Measurements from ENCODE around the gene ZBTB39.
"Not testable (repeated sequence)": the region's sequence is repeated elsewhere in the genome, so short reads cannot be mapped to it uniquely, and the experiment has no call there.

The ZBTB39 gene, protein sequence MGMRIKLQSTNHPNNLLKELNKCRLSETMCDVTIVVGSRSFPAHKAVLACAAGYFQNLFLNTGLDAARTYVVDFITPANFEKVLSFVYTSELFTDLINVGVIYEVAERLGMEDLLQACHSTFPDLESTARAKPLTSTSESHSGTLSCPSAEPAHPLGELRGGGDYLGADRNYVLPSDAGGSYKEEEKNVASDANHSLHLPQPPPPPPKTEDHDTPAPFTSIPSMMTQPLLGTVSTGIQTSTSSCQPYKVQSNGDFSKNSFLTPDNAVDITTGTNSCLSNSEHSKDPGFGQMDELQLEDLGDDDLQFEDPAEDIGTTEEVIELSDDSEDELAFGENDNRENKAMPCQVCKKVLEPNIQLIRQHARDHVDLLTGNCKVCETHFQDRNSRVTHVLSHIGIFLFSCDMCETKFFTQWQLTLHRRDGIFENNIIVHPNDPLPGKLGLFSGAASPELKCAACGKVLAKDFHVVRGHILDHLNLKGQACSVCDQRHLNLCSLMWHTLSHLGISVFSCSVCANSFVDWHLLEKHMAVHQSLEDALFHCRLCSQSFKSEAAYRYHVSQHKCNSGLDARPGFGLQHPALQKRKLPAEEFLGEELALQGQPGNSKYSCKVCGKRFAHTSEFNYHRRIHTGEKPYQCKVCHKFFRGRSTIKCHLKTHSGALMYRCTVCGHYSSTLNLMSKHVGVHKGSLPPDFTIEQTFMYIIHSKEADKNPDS

DNA sequence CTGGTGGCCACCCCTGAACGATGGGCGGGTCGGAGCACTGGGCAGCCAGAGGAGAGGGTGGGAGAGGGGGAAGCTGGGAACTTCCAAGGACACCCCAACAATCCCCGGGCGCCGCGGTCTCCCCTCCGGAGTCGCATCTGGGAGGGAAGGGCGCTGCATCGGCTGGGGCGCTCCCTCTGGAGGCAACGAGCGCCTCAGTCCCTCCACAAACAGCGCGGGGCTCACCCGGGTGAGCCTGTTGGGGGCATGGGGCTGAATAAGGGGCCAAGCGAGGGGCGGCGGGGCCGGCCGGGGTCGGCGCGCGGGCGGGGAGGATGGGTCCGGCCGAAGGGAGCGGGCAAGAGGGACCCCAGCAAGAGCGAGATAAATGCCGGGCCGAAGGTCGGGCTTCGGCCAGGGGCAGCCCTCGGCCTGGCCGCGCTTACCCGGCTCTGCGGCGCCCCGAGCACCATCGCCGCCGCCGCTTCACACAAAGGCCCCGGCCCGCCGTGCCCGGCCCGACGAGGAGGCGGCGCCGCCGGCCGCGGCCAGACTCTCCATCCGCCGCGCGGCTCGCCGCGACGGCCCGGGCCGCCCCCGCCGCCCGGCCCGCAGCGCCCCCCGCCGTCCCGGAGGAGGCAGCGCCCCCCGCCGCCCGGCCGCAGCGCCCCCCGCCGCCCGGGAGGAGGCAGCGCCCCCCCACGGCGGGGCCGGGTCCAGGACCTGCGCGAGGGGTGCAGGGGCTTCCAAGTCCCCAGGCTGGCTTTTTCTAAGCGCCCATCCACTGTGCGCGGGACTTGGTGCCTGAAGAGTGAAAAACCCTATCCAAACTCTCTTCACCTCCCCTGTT is at the start of gene ZBTB39:
Gene ZBTB39, minus strand, starts transcription at position 567 of the 829 bp plus-strand sequence. CDS start 1,629 bp downstream, outside the sequence.
- Histone ChIP-seq H3K4me3 (peak within 1 kb of the TSS; percentile 68 to 96 (median 87)), H3K27ac (peak within 1 kb of the TSS; percentile 50 to 97 (median 88))

DNA sequence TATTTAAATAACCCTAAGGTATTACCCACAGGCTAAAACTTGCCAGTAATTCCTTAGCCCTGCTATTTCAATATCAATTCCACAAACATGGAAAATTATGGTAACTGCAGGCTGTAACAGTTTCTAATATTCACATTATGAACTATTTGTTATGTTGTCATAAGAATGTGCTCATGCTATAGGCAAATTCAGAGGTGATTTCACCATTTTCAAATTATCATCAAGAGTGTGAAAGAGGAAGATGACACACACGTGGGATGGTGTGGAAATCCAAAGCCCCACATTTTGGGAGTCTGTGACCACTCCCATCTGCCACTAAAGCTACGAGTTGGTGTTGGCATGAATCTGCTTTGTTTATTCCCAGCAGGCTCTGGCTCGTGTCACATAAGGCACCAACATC is 49.5 kb upstream of the ZBTB39 start:
- peak overlapping the region in 1 of 21 experiments; percentile 12 for H3K27ac ChIP-seq

DNA sequence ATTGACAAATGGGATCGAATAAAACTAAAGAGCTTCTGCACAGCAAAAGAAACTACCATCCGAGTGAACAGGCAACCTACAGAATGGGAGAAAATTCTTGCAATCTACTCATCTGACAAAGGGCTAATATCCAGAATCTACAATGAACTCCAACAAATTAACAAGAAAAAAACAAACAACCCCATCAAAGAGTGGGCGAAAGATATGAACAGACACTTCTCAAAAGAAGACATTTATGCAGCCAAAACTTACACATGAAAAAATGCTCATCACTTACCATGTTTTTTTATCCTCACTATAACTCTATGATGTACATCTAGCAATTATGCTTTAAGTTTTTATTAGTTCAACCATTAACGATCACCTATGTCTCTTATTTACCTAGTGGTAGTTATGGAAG is 47.6 kb upstream of the ZBTB39 start:
- not testable (repeated sequence) for H3K4me3 ChIP-seq

More for the DNA sequence above, 49.5 kb upstream of the ZBTB39 start:
- H3K4me3 ChIP-seq: no peak overlapping the region

DNA sequence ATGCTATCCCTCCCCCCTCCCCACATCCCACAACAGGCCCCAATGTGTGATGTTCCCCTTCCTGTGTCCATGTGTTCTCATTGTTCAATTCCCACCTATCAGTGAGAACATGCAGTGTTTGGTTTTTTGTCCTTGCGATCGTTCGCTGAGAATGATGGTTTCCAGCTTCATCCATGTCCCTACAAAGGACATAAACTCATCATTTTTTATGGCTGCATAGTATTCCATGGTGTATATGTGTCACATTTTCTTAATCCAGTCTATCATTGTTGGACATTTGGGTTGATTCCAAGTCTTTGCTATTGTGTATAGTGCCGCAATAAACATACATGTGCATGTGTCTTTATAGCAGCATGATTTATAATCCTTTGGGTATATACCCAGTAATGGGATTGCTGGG is 46.8 kb upstream of the ZBTB39 start:
- H3K27ac ChIP-seq, H3K4me3 ChIP-seq: not testable (repeated sequence)

More for the DNA sequence above, 47.6 kb upstream of the ZBTB39 start:
- not testable (repeated sequence) for H3K27ac ChIP-seq

DNA sequence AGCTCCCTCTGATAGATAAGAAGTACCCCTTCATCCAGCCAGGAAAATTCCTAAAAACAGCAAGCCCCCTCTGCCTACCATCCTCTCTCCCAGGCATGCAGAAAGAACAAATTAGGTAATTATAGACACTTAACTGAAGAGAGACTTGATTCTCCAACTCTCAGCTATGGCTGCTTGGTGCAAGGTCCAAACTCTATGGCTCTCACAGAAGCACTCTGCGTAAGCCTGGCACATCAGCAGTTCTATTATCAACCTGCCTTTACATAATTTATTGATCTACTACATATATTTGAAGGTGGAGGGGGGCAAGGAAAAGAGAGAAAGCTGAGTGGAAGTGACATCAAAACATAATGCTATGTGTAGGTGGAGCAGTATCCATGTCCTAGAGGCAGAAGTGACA is 44.7 kb upstream of the ZBTB39 start:
- no peak overlapping the region for H3K27ac ChIP-seq
- no peak overlapping the region for H3K4me3 ChIP-seq

DNA sequence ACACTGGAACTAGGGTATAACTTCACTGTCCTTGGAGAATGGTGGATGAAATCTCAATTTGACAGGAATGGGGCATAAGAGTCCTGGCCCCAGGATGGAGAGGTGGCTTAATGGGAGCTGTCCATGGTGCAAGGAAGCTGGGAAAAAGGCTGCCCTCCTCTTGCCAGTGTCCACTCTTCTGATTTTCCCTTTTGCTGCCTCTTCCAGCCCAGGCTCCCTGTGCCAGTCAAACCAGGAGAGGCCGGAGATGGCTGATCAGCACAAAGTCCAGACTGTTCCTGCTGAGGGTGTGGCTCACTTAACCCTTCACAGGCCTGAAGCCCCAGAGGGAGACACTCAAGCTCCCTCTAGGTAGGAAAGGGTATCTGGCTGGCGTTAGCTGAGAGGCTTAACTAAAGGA is 43.5 kb upstream of the ZBTB39 start, which contains the start of gene MYO1A:
Gene MYO1A, minus strand, starts transcription at position 240 of the 400 bp plus-strand sequence. CDS start 1,806 bp downstream, outside the sequence.
- no peak within 1 kb of the TSS for H3K4me3 ChIP-seq
- H3K27ac ChIP-seq: no peak within 1 kb of the TSS

DNA sequence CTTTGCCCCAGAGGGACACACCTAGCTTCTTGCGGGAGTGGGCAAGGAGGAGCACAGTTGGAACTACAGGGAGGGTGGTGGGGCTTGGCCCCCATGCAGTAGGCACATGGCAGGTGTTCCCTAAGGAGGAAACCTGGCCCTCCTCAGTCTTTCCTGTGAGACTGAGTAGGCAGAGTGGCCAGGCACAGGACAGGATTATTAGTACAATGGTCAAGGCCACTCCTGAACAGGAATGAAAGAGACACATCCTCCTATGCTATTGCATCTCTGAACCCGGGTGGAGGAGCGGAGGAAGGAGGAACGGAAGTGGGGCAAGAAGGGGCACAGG is 42.7 kb upstream of the ZBTB39 start:
- Histone ChIP-seq H3K4me3 (no peak overlapping the region), H3K27ac (no peak overlapping the region)

DNA sequence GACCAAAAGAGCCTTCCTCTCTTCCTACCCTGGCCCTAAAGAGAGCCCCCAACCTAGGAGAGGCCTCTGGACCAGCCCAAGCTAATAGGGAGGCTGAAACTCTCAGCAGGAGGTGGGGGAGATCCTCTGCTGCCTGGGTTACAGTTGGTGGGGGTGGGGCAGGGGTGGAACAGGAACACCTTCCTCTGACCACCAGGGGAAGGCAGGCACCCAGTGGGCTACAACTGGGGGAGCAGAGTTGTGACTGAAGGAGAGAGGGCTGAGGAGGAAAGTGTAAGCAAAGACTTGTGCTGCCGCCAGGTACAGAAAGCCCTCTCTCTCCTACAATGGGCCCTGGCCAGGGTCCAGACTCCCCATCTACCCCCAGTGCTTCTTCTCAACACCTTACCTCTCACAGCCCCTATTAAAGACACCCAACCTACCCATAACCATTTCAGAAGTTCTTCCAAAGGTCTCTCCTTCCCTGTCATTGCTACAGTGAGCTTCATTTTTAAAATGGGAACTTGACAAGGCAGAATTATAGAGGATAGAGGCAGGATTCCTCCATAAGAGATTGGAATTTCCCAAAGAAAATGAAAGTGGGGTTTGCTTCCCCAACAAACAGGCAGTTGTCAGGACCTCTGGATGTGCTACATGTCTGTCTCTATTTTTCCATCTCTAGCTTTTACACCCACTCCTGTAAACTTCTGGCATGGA is 42.2 kb upstream of the ZBTB39 start:
- H3K4me3 ChIP-seq: no peak overlapping the region
- no peak overlapping the region for H3K27ac ChIP-seq

DNA sequence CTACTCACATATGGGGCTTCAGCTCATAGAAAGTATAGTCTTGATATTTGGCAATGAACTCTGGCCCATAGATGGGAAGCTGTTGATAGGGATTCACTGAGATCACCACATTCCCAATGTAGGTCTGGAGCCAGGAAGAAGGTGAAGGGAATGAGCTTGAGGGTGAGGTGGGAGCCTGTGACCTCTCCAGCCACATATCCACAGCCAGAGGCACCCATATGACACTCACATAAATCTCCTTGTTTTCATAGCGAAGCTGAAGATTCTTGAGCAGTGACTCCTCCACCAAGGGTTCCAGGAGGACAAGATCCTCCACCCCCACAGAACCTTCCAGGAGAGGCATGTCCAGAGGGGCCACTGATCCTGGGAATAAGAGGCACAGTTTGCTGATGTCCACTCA is 41.6 kb upstream of the ZBTB39 start:
- H3K4me3 ChIP-seq: no peak overlapping the region
- H3K27ac ChIP-seq: peak overlapping the region in 1 of 21 experiments; percentile 14

DNA sequence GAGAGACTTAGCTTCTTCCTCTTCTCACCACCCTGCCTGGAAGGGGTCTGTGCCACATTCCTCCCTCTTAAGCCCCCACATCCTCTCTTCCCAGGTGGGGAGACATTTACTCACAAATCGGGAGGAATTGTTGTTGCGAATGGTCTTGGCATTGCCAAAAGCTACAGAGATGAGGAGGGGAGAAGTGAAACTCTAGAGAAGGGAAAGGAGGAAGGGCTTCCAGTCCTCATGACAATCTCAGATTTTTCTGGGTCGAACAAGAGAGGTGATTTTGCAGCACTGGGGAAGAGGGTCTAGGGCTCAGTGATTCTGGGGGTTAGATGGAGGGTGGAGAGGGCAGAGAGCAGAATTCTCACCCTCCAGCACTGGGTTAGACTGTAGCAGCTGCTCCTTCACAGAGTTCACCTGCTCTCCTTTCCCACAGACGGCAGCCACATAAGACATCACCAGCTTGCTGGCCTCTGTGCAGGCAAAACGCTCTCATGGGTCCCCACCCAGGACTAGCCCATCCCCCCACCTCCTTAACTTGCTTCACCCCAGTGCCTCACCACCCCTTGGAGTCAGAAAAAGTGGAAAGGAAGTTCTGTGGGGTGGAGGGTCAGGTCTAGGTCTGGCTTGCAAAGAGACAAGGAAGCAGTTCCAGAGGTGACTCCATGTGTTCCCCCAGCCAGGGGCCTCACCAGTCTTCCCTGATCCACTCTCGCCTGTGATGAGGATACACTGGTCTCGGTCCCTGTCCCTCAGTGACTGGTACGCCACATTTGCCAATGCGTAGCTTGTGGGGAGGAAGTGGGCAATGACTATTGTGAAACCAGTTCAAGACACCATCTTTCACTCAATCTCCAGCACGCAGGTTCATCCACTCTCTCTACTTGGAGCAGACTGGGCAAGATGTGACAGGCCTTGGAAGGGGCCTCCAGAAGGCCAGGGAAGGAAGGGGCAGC is 40.9 kb upstream of the ZBTB39 start:
- no peak overlapping the region for H3K4me3 ChIP-seq
- H3K27ac ChIP-seq: peak overlapping the region in 4 of 21 experiments; percentile 11 to 31 (median 22)

DNA sequence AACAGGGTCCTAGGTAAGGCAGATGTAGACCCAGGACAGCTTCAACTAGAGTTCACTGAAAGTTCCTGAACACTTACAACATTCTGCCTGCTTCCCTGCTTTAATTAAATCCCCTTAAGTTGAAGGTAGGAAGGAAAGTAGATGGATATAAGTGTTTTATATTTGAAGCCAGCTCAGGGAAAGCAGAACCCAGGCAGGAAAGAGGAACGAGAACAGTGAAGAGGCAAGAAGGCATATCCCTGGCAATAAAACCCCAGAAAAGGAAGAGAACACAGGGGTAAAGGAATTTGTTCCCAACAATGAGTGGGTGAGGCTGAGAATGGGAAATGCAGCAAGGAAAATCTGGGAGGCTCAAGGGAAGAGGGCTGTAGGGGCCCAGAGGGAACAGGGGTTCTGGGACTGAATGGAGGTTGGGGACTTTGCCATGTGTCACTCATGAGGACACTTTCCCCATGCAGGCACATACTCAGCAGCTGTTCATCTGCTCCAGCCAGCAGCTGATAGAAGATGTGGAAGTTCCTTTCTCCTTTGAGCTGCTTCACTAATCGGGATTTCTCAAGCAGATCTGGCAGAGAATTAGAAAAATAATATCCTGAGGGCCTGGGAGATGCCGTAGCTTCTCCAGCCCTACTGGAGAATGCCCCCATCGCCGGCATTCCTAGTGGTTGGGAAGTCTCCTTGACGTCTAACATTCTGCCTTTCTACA is 39.9 kb upstream of the ZBTB39 start:
- no peak overlapping the region for H3K4me3 ChIP-seq

DNA sequence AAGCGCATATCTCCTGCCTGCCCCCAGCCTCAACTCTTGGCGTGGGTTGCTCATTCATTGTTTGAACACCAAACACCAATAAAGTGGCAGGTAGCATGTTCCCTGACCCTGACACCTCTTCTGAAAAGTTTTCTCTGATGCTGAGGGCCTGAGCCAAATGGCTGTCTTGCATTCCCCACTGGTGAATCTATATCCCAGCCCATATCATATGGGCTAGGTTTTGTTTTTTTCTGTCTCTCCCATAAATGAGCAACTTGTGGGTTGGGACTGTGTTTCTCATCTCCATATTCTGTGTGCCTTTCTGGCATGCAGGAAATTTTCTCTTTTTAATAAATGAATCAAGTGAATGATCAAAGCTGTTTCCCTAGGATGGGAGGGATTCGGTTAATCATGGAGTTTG is 38.5 kb upstream of the ZBTB39 start:
- Histone ChIP-seq H3K27ac (no peak overlapping the region), H3K4me3 (no peak overlapping the region)

More for the DNA sequence above, 39.9 kb upstream of the ZBTB39 start:
- peak overlapping the region in 2 of 21 experiments; percentile 8 to 31 for H3K27ac ChIP-seq

DNA sequence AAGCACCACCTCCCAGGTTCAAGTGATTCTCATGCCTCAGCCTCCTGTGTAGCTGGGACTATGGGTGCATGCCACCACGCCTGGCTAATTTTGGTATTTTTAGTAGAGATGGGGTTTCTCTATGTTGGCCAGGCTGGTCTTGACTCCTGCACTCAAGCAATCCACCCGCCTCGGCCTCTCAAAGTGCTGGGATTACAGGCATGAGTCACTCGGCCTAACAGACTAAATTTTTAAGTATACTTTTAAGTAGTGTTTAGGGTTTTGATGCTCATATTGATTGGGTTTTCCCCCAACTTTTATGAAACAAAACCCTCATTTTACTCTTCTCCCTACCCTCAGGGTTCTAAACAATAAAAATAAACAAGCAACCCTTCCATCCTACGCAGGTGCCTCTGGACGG is 38.1 kb upstream of the ZBTB39 start:
- H3K27ac ChIP-seq: no peak overlapping the region
- no peak overlapping the region for H3K4me3 ChIP-seq

DNA sequence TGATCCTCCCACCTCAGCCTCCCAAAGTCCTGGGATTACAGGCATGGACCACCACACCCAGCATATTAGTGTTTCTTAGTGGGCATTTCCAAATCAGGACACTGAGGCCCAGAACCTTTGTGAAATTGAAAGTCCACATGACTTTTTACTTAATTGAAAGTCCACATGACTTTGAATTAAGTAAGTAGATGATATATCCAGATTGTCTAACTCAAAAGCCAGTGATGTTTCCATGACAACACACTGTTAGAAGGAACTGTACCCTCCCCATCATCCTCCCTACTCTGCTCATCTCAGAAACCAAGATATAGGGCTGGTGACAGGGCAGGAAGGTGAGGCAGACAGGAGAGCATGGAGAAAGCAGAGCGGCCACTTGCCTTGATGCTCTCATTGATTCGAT is 36.3 kb upstream of the ZBTB39 start:
- H3K27ac ChIP-seq: no peak overlapping the region
- no peak overlapping the region for H3K4me3 ChIP-seq

DNA sequence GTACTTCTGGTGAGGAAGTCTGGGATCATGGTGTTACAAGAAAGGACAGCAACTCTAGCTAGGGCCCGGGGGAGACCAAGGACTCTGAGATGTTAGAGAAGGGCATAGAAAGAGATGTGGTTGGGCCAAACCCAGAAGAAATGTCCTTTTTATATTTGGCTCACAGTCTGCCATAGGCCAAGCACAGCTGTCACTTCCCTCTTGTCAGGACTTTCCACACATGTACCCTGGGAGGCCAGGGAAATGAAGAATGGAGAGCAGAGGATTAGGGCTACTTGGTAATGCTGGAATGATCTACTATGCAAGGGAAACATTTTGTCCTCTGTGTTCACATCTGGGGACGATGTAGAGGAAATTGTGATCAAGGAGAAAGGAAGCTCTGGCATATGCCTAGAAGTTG is 34.4 kb upstream of the ZBTB39 start:
- no peak overlapping the region for H3K27ac ChIP-seq
- no peak overlapping the region for H3K4me3 ChIP-seq

DNA sequence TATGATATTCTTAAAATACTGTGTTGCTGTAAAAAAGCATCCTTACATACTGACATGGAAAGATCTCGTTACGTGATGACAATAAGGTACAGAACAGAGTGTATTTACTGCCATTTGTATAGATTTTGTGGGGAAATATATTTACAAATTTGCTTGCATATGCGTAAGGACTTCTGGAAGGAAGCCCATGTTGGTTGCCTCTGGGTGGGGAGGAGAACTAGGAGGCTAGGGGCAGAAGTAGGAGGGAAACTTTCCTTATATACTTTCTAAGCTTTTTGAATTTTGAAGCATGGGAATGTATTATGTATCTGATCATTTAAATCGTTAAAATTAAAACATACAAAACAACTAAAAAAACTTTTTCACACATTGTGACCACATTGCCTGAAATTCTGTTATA is 33.9 kb upstream of the ZBTB39 start:
- Histone ChIP-seq H3K27ac (no peak overlapping the region), H3K4me3 (no peak overlapping the region)

DNA sequence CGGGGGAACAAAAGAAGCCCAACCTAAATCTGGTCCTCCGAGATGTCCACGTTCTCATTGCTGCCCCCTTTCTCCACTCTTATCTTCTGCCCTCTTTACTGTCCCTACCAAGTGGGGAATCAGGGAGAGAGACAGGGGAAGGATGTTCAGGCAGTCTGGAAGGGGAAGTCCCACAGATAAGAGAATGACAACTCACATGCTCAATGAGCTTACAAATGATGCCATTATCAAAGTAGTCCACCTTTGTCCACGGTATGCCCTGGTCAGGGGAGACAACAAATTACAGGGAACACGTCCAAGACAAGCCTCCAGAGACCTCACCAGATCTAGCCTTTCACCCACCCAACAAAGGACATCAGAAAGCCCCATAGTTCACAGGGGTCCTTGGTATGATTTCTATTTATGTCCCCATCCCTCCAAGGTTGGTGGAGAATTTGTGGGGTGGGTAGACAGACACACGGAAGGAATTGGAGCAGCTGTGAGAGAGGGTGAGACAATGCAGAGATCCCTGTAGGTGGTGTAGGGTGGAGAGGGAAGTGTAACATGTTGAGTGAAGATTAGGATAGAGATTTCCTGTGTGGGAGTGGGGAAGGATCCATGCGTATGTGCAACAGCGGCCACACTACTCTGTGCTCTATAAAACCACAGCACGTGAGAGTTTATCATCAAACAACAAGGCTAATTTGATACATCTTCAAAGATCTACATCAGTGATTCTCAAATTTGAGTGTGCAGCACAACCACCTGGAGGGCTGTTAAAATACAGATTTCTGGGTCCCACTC is 32.9 kb upstream of the ZBTB39 start:
- Histone ChIP-seq H3K4me3 (no peak overlapping the region), H3K27ac (no peak overlapping the region)
